Activated CD4-positive, alpha-beta T cell treated with anti-CD3 and anti-CD28 coated beads, Interleukin-2, amount 50 U/mL, for 24 hours (primary cell): ENCODE data around the gene SLC12A6.
"Not testable (repeated sequence)": the region's sequence is repeated elsewhere in the genome, so short reads cannot be mapped to it uniquely, and the experiment has no call there.

Experiments used
- DNase-seq, 2 donors: peaks; one replicate each; pipeline ENCODE4 v3.0.0-alpha.2; 2020; ENCODE audit warnings: low read depth in 1 of 2, low spot score in 1 of 2

The SLC12A6 gene

GRCh38 chr15:34337557-34338306 is at the start of gene SLC12A6:
SLC12A6 (minus strand) TSS chr15:34337781; CDS start chr15:34336680, 1,101 bp downstream.
- DNase-seq = peak; percentile 74 to 82

- not testable (repeated sequence) for DNase-seq
Observed at GRCh38 chr15:34381829-34382521, 44.4 kb upstream of the SLC12A6 start.

GRCh38 chr15:34380491-34380890 is 42.9 kb upstream of the SLC12A6 start:
- DNase-seq = not testable (repeated sequence)

- no peak for DNase-seq
Observed at GRCh38 chr15:34376856-34377255, 39.3 kb upstream of the SLC12A6 start.

- not testable (repeated sequence) for DNase-seq
Observed at GRCh38 chr15:34375541-34375940, 38.0 kb upstream of the SLC12A6 start.

GRCh38 chr15:34374816-34375215 is 37.2 kb upstream of the SLC12A6 start:
- DNase-seq = no peak

- no peak for DNase-seq
Observed at GRCh38 chr15:34373951-34374350, 36.4 kb upstream of the SLC12A6 start.

GRCh38 chr15:34370643-34371042 is 33.1 kb upstream of the SLC12A6 start:
- no peak for DNase-seq

GRCh38 chr15:34370129-34370528 is 32.5 kb upstream of the SLC12A6 start:
- no peak for DNase-seq

GRCh38 chr15:34367101-34368081 is 29.8 kb upstream of the SLC12A6 start, which contains the start of gene LPCAT4:
LPCAT4 (minus strand) TSS chr15:34367196; CDS start chr15:34367100, 96 bp downstream.
- DNase-seq = peak; percentile 72 to 79

- peak; percentile 11 to 27 for DNase-seq
Observed at GRCh38 chr15:34366271-34367065, 28.9 kb upstream of the SLC12A6 start.

- no peak for DNase-seq
Observed at GRCh38 chr15:34365836-34366235, 28.3 kb upstream of the SLC12A6 start.

GRCh38 chr15:34365091-34365825 is 27.7 kb upstream of the SLC12A6 start:
- DNase-seq = no peak

- DNase-seq = no peak
Observed at GRCh38 chr15:34364041-34364440, 26.5 kb upstream of the SLC12A6 start.

GRCh38 chr15:34362047-34362773 is 24.6 kb upstream of the SLC12A6 start:
- DNase-seq = no peak

- DNase-seq = no peak
Observed at GRCh38 chr15:34361278-34361677, 23.7 kb upstream of the SLC12A6 start.

- DNase-seq = no peak
Observed at GRCh38 chr15:34360298-34360697, 22.7 kb upstream of the SLC12A6 start.

GRCh38 chr15:34359416-34359815 is 21.8 kb upstream of the SLC12A6 start:
- DNase-seq = no peak

- DNase-seq = no peak
Observed at GRCh38 chr15:34358948-34359347, 21.4 kb upstream of the SLC12A6 start.
